H1 (cell line): ENCODE results near the gene GPR161. TPM values are rescaled to one million over a fixed set of nuclear protein-coding genes. Genes with fewer than 3 reads are reported as not detected.

Experiments
- CTCF ChIA-PET: fragments of 300-600 bp; sonication (Branson Sonifier 250); formaldehyde crosslinking; loops from one replicate; lab custom pipeline; 2021; ENCODE audit not compliant: partially characterized antibody; lab: Charles Lee
- POLR2A ChIA-PET: fragments of 300-600 bp; sonication (Branson Sonifier 250); formaldehyde crosslinking; loops from one replicate; lab custom pipeline; 2021; ENCODE audit warnings: inconsistent platforms; ENCODE audit not compliant: partially characterized antibody; lab: Charles Lee
- DNase-seq, 2 experiments: peaks; one replicate each; pipeline versions ENCODE4 v3.0.0 to v3.0.0-alpha.2; 2010 to 2022; ENCODE audit warnings: low spot score in 2 of 2, low read depth in 1 of 2, mixed read lengths in 1 of 2
- FAIRE-seq: peaks from 2 replicates; lab custom pipeline; 2011; peaks lifted over from hg19 to GRCh38; lab: Jason Lieb, UNC
- H2AFZ ChIP-seq: 2 replicates; pipeline ENCODE4 v1.8.1; 2012; ENCODE audit warnings: low read length, inconsistent platforms
- H2AK5ac ChIP-seq: 2 replicates; pipeline ENCODE4 v1.6.1; 2013; ENCODE audit warnings: low read depth, low read length
- H2BK120ac ChIP-seq: replicated peaks from 2 replicates; pipeline ENCODE3; 2013; ENCODE audit warnings: low read depth, low read length, inconsistent platforms
- H2BK12ac ChIP-seq: 2 replicates; pipeline ENCODE4 v1.6.1; 2013; ENCODE audit warnings: low read depth, low read length
- H2BK15ac ChIP-seq: 2 replicates; pipeline ENCODE4 v1.6.1; 2013; ENCODE audit warnings: low read length
- H2BK20ac ChIP-seq: 2 replicates; pipeline ENCODE4 v1.6.1; 2013; ENCODE audit warnings: low read length
- H2BK5ac ChIP-seq: 2 replicates; pipeline ENCODE4 v1.6.1; 2013; ENCODE audit warnings: low read depth, low read length
- H3K14ac ChIP-seq: 2 replicates; pipeline ENCODE4 v1.6.1; 2013; ENCODE audit warnings: inconsistent platforms; ENCODE audit not compliant: insufficient read length
- H3K18ac ChIP-seq: 2 replicates; pipeline ENCODE4 v1.6.1; 2013; ENCODE audit warnings: low read length; ENCODE audit errors: extremely low read depth
- H3K23ac ChIP-seq: 2 replicates; pipeline ENCODE4 v1.6.1; 2013; ENCODE audit warnings: inconsistent platforms; ENCODE audit not compliant: insufficient read length
- H3K23me2 ChIP-seq: 2 replicates; pipeline ENCODE4 v1.6.1; 2013; ENCODE audit warnings: low read depth, low read length
- H3K27ac ChIP-seq: 2 replicates; pipeline ENCODE4 v1.6.1; 2011; ENCODE audit warnings: low read depth, low read length, inconsistent platforms
- H3K27me3 ChIP-seq, 4 experiments: replicated peaks in 1 of 4; 1 replicate in 1 of 4; 2 replicates in 3 of 4; pipeline versions ENCODE4 v1.6.1 to v1.8.1; 2011 to 2013; ENCODE audit warnings: low read length in 3 of 4, mild to moderate bottlenecking in 3 of 4, inconsistent platforms in 2 of 4, mixed read lengths in 2 of 4, moderate library complexity in 1 of 4; ENCODE audit not compliant: control insufficient read depth in 3 of 4, insufficient read depth in 3 of 4; ENCODE audit errors: extremely low read depth in 1 of 4
- H3K36me3 ChIP-seq, 4 experiments: 2 replicates each; pipeline versions ENCODE4 v1.6.1 to v1.8.1; 2011 to 2013; ENCODE audit warnings: mild to moderate bottlenecking in 4 of 4, low read length in 3 of 4, moderate library complexity in 2 of 4, control low read depth in 1 of 4, inconsistent platforms in 1 of 4; ENCODE audit not compliant: insufficient read depth in 4 of 4, control insufficient read depth in 2 of 4
- H3K4ac ChIP-seq: replicated peaks from 2 replicates; pipeline ENCODE3; 2013; ENCODE audit warnings: low read length, low read depth, mixed read lengths, inconsistent platforms; ENCODE audit not compliant: insufficient read length
- H3K4me1 ChIP-seq, 4 experiments: replicated peaks in 1 of 4; 1 replicate in 1 of 4; 2 replicates in 3 of 4; pipeline versions ENCODE4 v1.6.1 to v1.8.1; 2011 to 2013; ENCODE audit warnings: low read length in 3 of 4, inconsistent platforms in 2 of 4, mixed read lengths in 1 of 4; ENCODE audit not compliant: insufficient read depth in 4 of 4, control insufficient read depth in 3 of 4
- H3K4me2 ChIP-seq, 2 experiments: 2 replicates each; pipeline versions ENCODE4 v1.6.1 to v1.8.1; 2011 to 2013; ENCODE audit warnings: low read depth in 2 of 2, low read length in 2 of 2, control low read depth in 1 of 2, inconsistent platforms in 1 of 2, mild to moderate bottlenecking in 1 of 2; ENCODE audit not compliant: insufficient read depth in 1 of 2
- H3K4me3 ChIP-seq, 4 experiments: fragments of 200-600, 300-600 bp in 1 of 4; sonication (generic), shearing (Covaris generic), sonication (Bioruptor Twin) in 1 of 4; 2 replicates each; pipeline versions ENCODE4 v1.5.1 to v1.8.1; 2011 to 2016; ENCODE audit warnings: low read length in 4 of 4, low read depth in 3 of 4, control low read depth in 2 of 4, inconsistent platforms in 2 of 4, mild to moderate bottlenecking in 2 of 4, mixed read lengths in 1 of 4, moderate library complexity in 1 of 4; ENCODE audit not compliant: insufficient read depth in 2 of 4; ENCODE audit errors: extremely low read depth in 1 of 4
- H3K56ac ChIP-seq: replicated peaks from 2 replicates; pipeline ENCODE3; 2013; ENCODE audit warnings: low read depth, mild to moderate bottlenecking, mixed read lengths, low read length, inconsistent platforms; ENCODE audit not compliant: insufficient read length
- H3K79me1 ChIP-seq: 2 replicates; pipeline ENCODE4 v1.6.1; 2013; ENCODE audit warnings: low read depth, low read length, control low read depth
- H3K79me2 ChIP-seq, 2 experiments: 2 replicates each; pipeline versions ENCODE4 v1.6.1 to v1.8.1; 2012 to 2013; ENCODE audit warnings: low read length in 2 of 2, mild to moderate bottlenecking in 2 of 2, inconsistent platforms in 1 of 2; ENCODE audit not compliant: insufficient read depth in 2 of 2, control insufficient read depth in 1 of 2
- H3K9ac ChIP-seq, 4 experiments: replicated peaks in 1 of 4; 1 replicate in 1 of 4; 2 replicates in 3 of 4; pipeline versions ENCODE4 v1.6.1 to v1.8.1; 2011 to 2013; ENCODE audit warnings: low read depth in 3 of 4, low read length in 3 of 4, control low read depth in 2 of 4, mild to moderate bottlenecking in 2 of 4, moderate library complexity in 2 of 4, inconsistent platforms in 1 of 4; ENCODE audit errors: extremely low read depth in 1 of 4
- H3K9me3 ChIP-seq, 2 experiments: 2 replicates each; pipeline versions ENCODE4 v1.6.1 to v1.8.1; 2012 to 2013; ENCODE audit warnings: mild to moderate bottlenecking in 2 of 2, moderate library complexity in 2 of 2, control low read depth in 1 of 2, inconsistent platforms in 1 of 2, low read depth in 1 of 2, low read length in 1 of 2, mixed read lengths in 1 of 2; ENCODE audit not compliant: insufficient read depth in 2 of 2
- H4K20me1 ChIP-seq, 2 experiments: replicated peaks in 1 of 2; 2 replicates each; pipeline versions ENCODE3 to v1.8.1; 2011 to 2013; ENCODE audit warnings: inconsistent platforms in 2 of 2, low read length in 2 of 2, mild to moderate bottlenecking in 1 of 2; ENCODE audit not compliant: insufficient read depth in 2 of 2, control insufficient read depth in 1 of 2
- H4K5ac ChIP-seq: 2 replicates; pipeline ENCODE4 v1.6.1; 2013; ENCODE audit warnings: low read length, low read depth, mixed read lengths, inconsistent platforms; ENCODE audit not compliant: insufficient read length
- H4K8ac ChIP-seq: 2 replicates; pipeline ENCODE4 v1.8.0; 2013; ENCODE audit warnings: mild to moderate bottlenecking, moderate library complexity, low read length, inconsistent platforms; ENCODE audit not compliant: insufficient read depth; ENCODE audit errors: extremely low read depth
- H4K91ac ChIP-seq: replicated peaks from 2 replicates; pipeline ENCODE3; 2013; ENCODE audit warnings: low read length, mixed read lengths, inconsistent platforms; ENCODE audit not compliant: insufficient read length
- BACH1 ChIP-seq: IDR thresholded peaks from 2 replicates; pipeline ENCODE4 v1.6.1; 2012; ENCODE audit warnings: low read length, improper control_type of control experiment
- BCL11A ChIP-seq, 2 experiments: IDR thresholded peaks; one replicate each; pipeline ENCODE4 v1.6.1; 2011; ENCODE audit warnings: low read depth in 2 of 2, low read length in 2 of 2, mild to moderate bottlenecking in 2 of 2
- FOSL1 ChIP-seq: IDR thresholded peaks from 2 replicates; pipeline ENCODE4 v1.6.1; 2011; ENCODE audit warnings: mild to moderate bottlenecking, low read depth, low read length, moderate library complexity; ENCODE audit not compliant: insufficient read depth
- JUN ChIP-seq: IDR thresholded peaks from 2 replicates; pipeline ENCODE4 v1.6.1; 2011; ENCODE audit warnings: low read depth, mild to moderate bottlenecking, improper control_type of control experiment, low read length
- TAF7 ChIP-seq: optimal IDR thresholded peaks from 2 replicates; pipeline ENCODE3; 2011; ENCODE audit warnings: low read depth, mild to moderate bottlenecking, inconsistent platforms, low read length, moderate library complexity, borderline replicate concordance
- WGBS, 2 experiments: shearing (Covaris generic) in 1 of 2; methylation state at CpG; one replicate each; pipeline versions ENCODE4 v1.1.6 to v1.1.7; 2013 to 2015; ENCODE audit warnings: low lambda C conversion rate in 2 of 2, mixed read lengths in 2 of 2, inconsistent platforms in 1 of 2, low coverage in 1 of 2, missing lambda C conversion rate in 1 of 2; ENCODE audit not compliant: insufficient replicate concordance in 2 of 2, insufficient coverage in 1 of 2, insufficient read length in 1 of 2; ENCODE audit errors: extremely low coverage in 1 of 2, missing lambda C conversion rate in 1 of 2; 5-methylcytosine and 5-hydroxymethylcytosine counted together
- polyA plus RNA-seq, 7 experiments: library from polyadenylated mRNA; depleted of rRNA in 3 of 7; stranded (reverse) in 5 of 7; unstranded in 2 of 7; fragments of >200 nt in 5 of 7; fragments of 200-250 nt in 2 of 7; gene quantifications; 1 replicate in 5 of 7; 2 replicates in 1 of 7; 4 replicates in 1 of 7; pipeline versions ENCODE4 v1.2.1 to v1.2.3, GENCODE V29; 2011 to 2013; ENCODE audit warnings: missing spikeins in 2 of 7, mixed read lengths in 2 of 7
- total RNA-seq: library from RNA; stranded (reverse); fragmentation: NEBNext Ultra II Directional; extraction: Animal tissue kit (Norgen Biotek cat#: 25700); gene quantifications from 2 replicates; pipeline ENCODE4 v1.2.1, GENCODE V29; 2021

The GPR161 gene
- total and polyA plus RNA-seq, 2 of the 8 experiments (the other 6 are each of a cell fraction or from before 2014, with no cell fraction given): 13.7 to 16.8 TPM

DNA sequence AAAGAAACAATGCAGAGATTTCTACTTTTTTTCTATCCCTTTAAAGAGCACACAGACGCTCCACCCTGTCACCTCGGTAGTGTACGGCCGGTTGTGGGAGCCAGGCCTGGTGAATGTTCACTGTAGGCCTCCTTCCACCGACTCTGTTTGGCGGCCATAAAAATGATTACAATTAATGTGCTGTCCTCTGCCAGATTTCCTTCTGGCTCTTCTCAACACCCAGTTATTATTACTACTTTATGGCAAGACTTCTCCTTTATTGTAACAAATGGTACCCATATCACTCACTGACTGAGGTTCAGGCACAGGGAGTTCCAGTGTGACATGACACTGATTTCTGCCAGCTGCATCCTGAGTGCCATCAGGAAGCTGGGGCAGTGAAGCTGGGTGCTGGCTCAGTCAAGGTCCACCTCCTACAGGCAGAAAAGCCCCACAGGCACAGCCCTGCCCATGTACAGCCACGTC is 37.4 kb downstream of the GPR161 start:
- Histone ChIP-seq H3K56ac (no peak overlapping the region), H2AFZ (no peak overlapping the region), H3K27me3 (no peaks in the 10 kb centered on the region), H2BK20ac (no peak overlapping the region), H3K14ac (no peak overlapping the region), H2AK5ac (no peak overlapping the region), H3K4me3 (no peak overlapping the region), H3K9me3 (no peaks in the 10 kb centered on the region), H3K36me3 (no peaks in the 10 kb centered on the region; a peak in 3 of 8 replicates), H3K27ac (no peak overlapping the region), H4K5ac (no peak overlapping the region), H3K23ac (no peak overlapping the region), H3K4me1 (no peaks in the 10 kb centered on the region), H4K91ac (no peak overlapping the region), H3K4me2 (no peak overlapping the region), H2BK5ac (no peak overlapping the region), H4K8ac (no peak overlapping the region), H4K20me1 (no peaks in the 10 kb centered on the region), H3K23me2 (no peaks in the 10 kb centered on the region), H3K18ac (no peak overlapping the region), H3K4ac (no peak overlapping the region), H2BK120ac (no peak overlapping the region), H3K9ac (no peak overlapping the region), H2BK15ac (no peak overlapping the region), H3K79me1 (no peaks in the 10 kb centered on the region; the same call in 1 of the 2 replicates), H3K79me2 (no peaks in the 10 kb centered on the region), H2BK12ac (no peak overlapping the region)
- CTCF ChIA-PET: interaction anchor here (8.3 kb wide), 1 partner anchor 15 kb away, joined by 76 read pairs; no protein-coding TSS in a partner anchor
- FAIRE-seq: no peak
- POLR2A ChIA-PET: interaction anchor here (1.5 kb wide), 1 partner anchor 9 kb away, joined by 3 read pairs; no protein-coding TSS in a partner anchor
- no peak for TF ChIP-seq BCL11A (IDR thresholded peaks at IDR 0.05; ENCODE audit: low read depth in 2 of 2, low read length in 2 of 2)
- TF ChIP-seq JUN: no peak
- TF ChIP-seq TAF7: no peak
- TF ChIP-seq FOSL1: no peak
- TF ChIP-seq BACH1: no peak
- 90% methylated on average over 7 of the region's 7 CpGs; no CpG with 5 or more reads in 1 of the 2 experiments for WGBS, 2 experiments
- no peak for DNase-seq
